GM23248 (cell line): ENCODE results near the gene EXD3. TPM values are rescaled to one million over a fixed set of nuclear protein-coding genes. Genes with fewer than 3 reads are reported as not detected.
"Not testable (repeated sequence)": the region's sequence is repeated elsewhere in the genome, so short reads cannot be mapped to it uniquely, and the experiment has no call there.

ENCODE experiments used
- DNase-seq: peaks from one replicate; pipeline ENCODE4 v3.0.0-alpha.2; 2015
- H2AFZ ChIP-seq: fragments of 200-600 bp; sonication (generic); 2 replicates; pipeline ENCODE4 v1.6.1; 2016; ENCODE audit warnings: antibody characterized with exemption
- H3F3A ChIP-seq: fragments of 200-600 bp; sonication (generic); 2 replicates; pipeline ENCODE4 v1.6.1; 2016; ENCODE audit warnings: mild to moderate bottlenecking, antibody characterized with exemption, mixed run types; ENCODE audit not compliant: insufficient read depth
- H3K27ac ChIP-seq: fragments of 200-600 bp; sonication (generic); 2 replicates; pipeline ENCODE4 v1.5.1; 2016; ENCODE audit warnings: mild to moderate bottlenecking
- H3K27me3 ChIP-seq: fragments of 200-600 bp; sonication (generic); replicated peaks from 2 replicates; pipeline ENCODE4 v1.6.1; 2016; ENCODE audit warnings: mild to moderate bottlenecking; ENCODE audit not compliant: insufficient read depth
- H3K36me3 ChIP-seq: fragments of 200-600 bp; sonication (generic); 2 replicates; pipeline ENCODE4 v1.6.1; 2016; ENCODE audit warnings: low read depth, mild to moderate bottlenecking
- H3K4me1 ChIP-seq: fragments of 200-600 bp; sonication (generic); 2 replicates; pipeline ENCODE4 v1.6.1; 2016; ENCODE audit warnings: mild to moderate bottlenecking; ENCODE audit not compliant: insufficient read depth
- H3K4me2 ChIP-seq: fragments of 200-600 bp; sonication (generic); one replicate; pipeline ENCODE4 v1.6.1; 2016; ENCODE audit warnings: mild to moderate bottlenecking; ENCODE audit not compliant: unreplicated experiment
- H3K4me3 ChIP-seq: fragments of 200-600 bp; sonication (generic); 2 replicates; pipeline ENCODE4 v1.5.1; 2016; ENCODE audit warnings: mild to moderate bottlenecking
- H3K79me2 ChIP-seq: fragments of 200-600 bp; sonication (generic); 2 replicates; pipeline ENCODE4 v1.6.1; 2016; ENCODE audit warnings: mild to moderate bottlenecking; ENCODE audit not compliant: insufficient read depth
- H3K9ac ChIP-seq: fragments of 200-600 bp; sonication (generic); 2 replicates; pipeline ENCODE4 v1.6.1; 2016; ENCODE audit warnings: mild to moderate bottlenecking
- H3K9me2 ChIP-seq: fragments of 200-600 bp; sonication (generic); 2 replicates; pipeline ENCODE4 v1.6.1; 2016; ENCODE audit warnings: mixed run types, mild to moderate bottlenecking, moderate library complexity; ENCODE audit not compliant: insufficient read depth
- H3K9me3 ChIP-seq: fragments of 200-600 bp; sonication (generic); one replicate; pipeline ENCODE4 v1.6.1; 2017; ENCODE audit warnings: low read depth
- H4K20me1 ChIP-seq: fragments of 200-600 bp; sonication (generic); 2 replicates; pipeline ENCODE4 v1.6.0; 2016; ENCODE audit not compliant: insufficient read depth
- EZH2 ChIP-seq: fragments of 200-600 bp; sonication (generic); IDR thresholded peaks from 2 replicates; pipeline ENCODE4 v1.6.1; 2018; ENCODE audit warnings: antibody characterized with exemption, mild to moderate bottlenecking; ENCODE audit not compliant: insufficient read depth, poor library complexity, severe bottlenecking
- EZH2phosphoT487 ChIP-seq: fragments of 200-600 bp; sonication (generic); IDR thresholded peaks from 2 replicates; pipeline ENCODE4 v1.6.1; 2018; ENCODE audit warnings: antibody characterized with exemption, moderate library complexity, mild to moderate bottlenecking, low read depth; ENCODE audit not compliant: insufficient read depth
- WGBS, 2 experiments: methylation state at CpG; one replicate each; pipeline ENCODE4 v1.1.6; 2015 to 2017; ENCODE audit warnings: low lambda C conversion rate in 2 of 2, low coverage in 1 of 2; ENCODE audit errors: missing lambda C conversion rate in 2 of 2; 5-methylcytosine and 5-hydroxymethylcytosine counted together
- in situ Hi-C: fragments of 300-500 bp; cut with MboI; formaldehyde crosslinking; loops from 2 replicates; pipeline ENCODE4 v1.15.0; 2020
- polyA plus RNA-seq: library from polyadenylated mRNA; unstranded; fragments of >200 nt; fragmentation: Nextera tagmentation; extraction: Ambion mirVana; gene quantifications from 2 replicates; pipeline ENCODE4 v1.2.1, GENCODE V29; 2016
- total RNA-seq: library from RNA; depleted of rRNA; stranded (reverse); fragments of >200 nt; shearing (Covaris generic); gene quantifications from 2 replicates; pipeline ENCODE4 v1.2.3, GENCODE V29; 2014

EXD3 gene
- total and polyA plus RNA-seq, 2 experiments from 2014 or later = 10.1 to 11.6 TPM

DNA sequence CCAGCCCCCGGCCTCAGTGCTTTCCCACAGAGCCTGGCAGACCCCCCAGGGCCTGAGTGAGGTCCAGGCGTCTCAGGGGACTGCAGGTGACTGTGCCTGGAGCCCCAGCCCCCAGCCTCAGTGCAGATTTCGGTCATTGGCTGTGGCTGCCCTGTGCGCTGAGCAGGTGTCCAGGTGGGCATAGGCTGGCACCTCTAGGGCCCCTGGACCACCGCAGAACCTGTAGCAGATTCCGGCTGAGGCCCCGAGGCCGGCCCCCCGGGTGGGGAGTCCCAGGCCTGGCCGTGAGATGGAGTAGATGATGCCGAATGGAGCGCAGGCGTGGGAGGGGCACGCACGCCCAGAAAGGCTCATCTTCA lies 12.1 kb downstream of the EXD3 start:
- no peak overlapping the region for H3K9ac ChIP-seq
- no peak for DNase-seq
- no peaks in the 10 kb centered on the region for H3K79me2 ChIP-seq
- peaks cover 14% of the 10 kb centered on the region for H3K4me1 ChIP-seq
- no peaks in the 10 kb centered on the region for H3K27me3 ChIP-seq
- in situ Hi-C loops = loop anchor here (25.0 kb wide), 1 partner anchor 299 kb away; the partner anchor contains the start of gene DPP7
- no peaks in the 10 kb centered on the region for H3F3A ChIP-seq
- no peak overlapping the region for H3K4me2 ChIP-seq
- no peaks in the 10 kb centered on the region for H3K36me3 ChIP-seq
- no peaks in the 10 kb centered on the region for H3K9me3 ChIP-seq
- H4K20me1 ChIP-seq = no peaks in the 10 kb centered on the region
- H3K4me3 ChIP-seq = no peak overlapping the region
- no peak overlapping the region for H2AFZ ChIP-seq
- no peak for TF ChIP-seq EZH2
- no peak for TF ChIP-seq EZH2phosphoT487
- 91 to 95% methylated on average over 14 to 15 of the region's 15 CpGs for WGBS, 2 experiments
- no peak overlapping the region for H3K27ac ChIP-seq
- H3K9me2 ChIP-seq = no peaks in the 10 kb centered on the region

DNA sequence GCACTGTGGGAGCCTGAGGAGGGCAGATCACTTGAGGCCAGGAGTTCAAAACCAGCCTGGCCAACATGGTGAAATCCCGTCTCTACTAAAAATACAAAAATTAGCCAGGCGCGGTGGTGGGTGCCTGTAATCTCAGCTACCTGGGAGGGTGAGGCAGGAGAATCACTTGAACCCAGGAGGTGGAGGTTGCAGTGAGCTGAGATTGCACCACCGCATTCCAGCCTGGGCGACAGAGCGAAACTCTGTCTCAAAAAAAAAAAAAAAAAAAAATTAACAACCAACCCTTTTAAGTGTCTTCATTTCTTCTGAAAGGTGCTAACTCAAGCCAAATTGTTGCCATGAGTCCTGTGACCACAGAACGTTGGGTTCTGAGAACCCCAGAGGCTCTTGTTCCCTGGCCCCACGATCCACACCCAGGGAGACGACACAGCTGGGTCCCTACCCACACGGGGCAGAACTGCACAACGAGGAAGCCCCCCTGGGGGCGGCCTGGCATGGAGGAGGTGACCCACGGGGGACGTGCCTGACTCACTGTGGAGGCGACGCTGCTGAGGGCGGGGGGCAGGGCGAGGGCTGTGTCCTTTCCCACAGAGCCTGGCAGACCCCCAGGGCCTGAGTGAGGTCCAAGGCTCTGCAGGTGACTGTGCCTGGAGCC lies 12.6 kb downstream of the EXD3 start:
- not testable (repeated sequence) for H3K4me3 ChIP-seq, H3K79me2 ChIP-seq, H3K36me3 ChIP-seq, DNase-seq, H3K9ac ChIP-seq, H2AFZ ChIP-seq, H4K20me1 ChIP-seq, H3K9me2 ChIP-seq, H3K27ac ChIP-seq, H3K4me2 ChIP-seq, H3K27me3 ChIP-seq, H3K9me3 ChIP-seq, H3F3A ChIP-seq
- 83% methylated on average over 18 of the region's 18 CpGs for WGBS, 2 experiments
- peaks cover 14% of the 10 kb centered on the region for H3K4me1 ChIP-seq
- in situ Hi-C loops = loop anchor here (25.0 kb wide), 1 partner anchor 298 kb away; the partner anchor contains the start of gene DPP7

DNA sequence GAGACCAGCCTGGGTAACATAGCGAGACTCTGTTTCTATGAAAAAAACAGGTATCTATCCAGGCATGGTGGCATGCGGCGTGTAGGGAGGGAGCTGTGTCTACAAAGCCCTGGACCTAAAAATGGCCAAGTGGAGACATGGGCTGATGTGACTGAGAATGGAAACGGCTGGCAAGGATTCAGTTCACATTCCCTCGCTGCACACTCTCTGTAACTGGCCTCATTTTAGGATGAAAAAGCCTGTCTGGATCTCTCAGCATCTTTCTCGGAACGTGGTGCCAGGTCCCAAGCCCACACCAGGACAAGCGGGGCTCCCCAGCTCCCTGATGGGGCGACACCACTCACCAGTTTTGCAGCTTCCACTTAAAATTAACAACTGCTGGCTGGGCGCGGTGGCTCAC lies 13.4 kb downstream of the EXD3 start:
- no peak for DNase-seq

DNA sequence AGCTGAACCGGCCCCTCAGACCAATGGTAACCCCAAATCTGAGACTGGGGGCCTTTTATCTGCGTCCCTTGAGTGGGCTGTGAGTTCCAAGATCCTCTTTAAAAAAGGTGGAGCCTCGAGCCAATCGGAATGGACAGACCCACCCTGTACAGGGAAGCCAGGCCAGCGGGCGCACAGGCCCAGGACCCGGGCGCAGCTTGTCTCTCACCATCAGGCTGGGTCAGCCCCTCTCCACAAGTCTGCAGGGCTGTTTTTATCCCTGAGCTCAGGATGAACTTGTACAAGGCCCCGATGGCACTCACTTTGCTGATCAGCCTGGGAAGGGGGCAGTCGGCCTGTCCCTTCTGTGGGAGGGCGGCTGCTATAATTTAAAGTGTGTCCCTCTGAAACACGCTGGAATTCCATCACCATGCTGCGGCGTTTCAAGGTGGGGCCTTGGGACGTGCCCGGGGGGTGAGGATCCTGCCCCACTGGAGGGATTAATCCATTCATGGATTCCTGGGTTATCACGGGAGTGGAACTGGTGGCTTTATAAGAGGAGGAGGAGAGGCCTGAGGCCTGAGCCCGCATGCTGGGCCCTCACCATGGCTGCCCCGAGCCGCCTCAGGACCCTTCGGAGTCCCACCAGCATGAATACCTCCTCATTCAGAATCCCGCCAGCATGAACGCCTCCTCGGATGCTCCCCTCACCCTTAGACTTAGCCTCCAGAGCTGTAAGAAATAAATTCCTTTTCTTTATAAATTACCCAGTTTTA lies 14.1 kb downstream of the EXD3 start:
- Histone ChIP-seq H2AFZ (no peak overlapping the region), H3K4me2 (no peak overlapping the region), H3K4me3 (no peak overlapping the region), H3K9me3 (no peaks in the 10 kb centered on the region), H3F3A (no peaks in the 10 kb centered on the region), H3K36me3 (no peaks in the 10 kb centered on the region), H3K27ac (no peak overlapping the region), H3K9ac (no peak overlapping the region), H3K79me2 (no peaks in the 10 kb centered on the region), H4K20me1 (no peaks in the 10 kb centered on the region), H3K4me1 (peaks cover 14% of the 10 kb centered on the region), H3K27me3 (no peaks in the 10 kb centered on the region), H3K9me2 (no peaks in the 10 kb centered on the region)
- TF ChIP-seq EZH2 (no peak), EZH2phosphoT487 (no peak)
- WGBS, 2 experiments = 91 to 93% methylated on average over 24 of the region's 24 CpGs
- no peak for DNase-seq
- in situ Hi-C loops = loop anchor here (10.0 to 25.0 kb wide), 2 partner anchors 114 to 297 kb away; partner anchors contain the start of gene DPP7

More for the DNA sequence above, 13.4 kb downstream of the EXD3 start:
- Histone ChIP-seq H3K4me2 (no peak overlapping the region), H3K27ac (no peak overlapping the region), H3F3A (no peaks in the 10 kb centered on the region), H3K79me2 (no peaks in the 10 kb centered on the region), H3K4me3 (no peak overlapping the region), H4K20me1 (no peaks in the 10 kb centered on the region), H2AFZ (no peak overlapping the region), H3K4me1 (peaks cover 14% of the 10 kb centered on the region), H3K27me3 (no peaks in the 10 kb centered on the region), H3K9ac (no peak overlapping the region), H3K9me2 (no peaks in the 10 kb centered on the region), H3K36me3 (no peaks in the 10 kb centered on the region), H3K9me3 (no peaks in the 10 kb centered on the region)
- 86 to 88% methylated on average over 11 of the region's 11 CpGs for WGBS, 2 experiments
- TF ChIP-seq EZH2phosphoT487 = no peak
- TF ChIP-seq EZH2 = no peak
- in situ Hi-C loops = loop anchor here (10.0 to 25.0 kb wide), 2 partner anchors 115 to 297 kb away; partner anchors contain the start of gene DPP7
